DOHH2 (cell line): ENCODE results near the gene GRID1.

Source experiments
- CTCF ChIP-seq: fragments of 200-600 bp; sonication (generic); IDR thresholded peaks from one replicate; pipeline ENCODE4 v1.5.1; 2014; ENCODE audit warnings: antibody characterized with exemption, mild to moderate bottlenecking, low read depth, low read length; ENCODE audit not compliant: poor library complexity, severe bottlenecking
- EZH2phosphoT487 ChIP-seq: fragments of 200-600 bp; sonication (generic); IDR thresholded peaks from 2 replicates; pipeline ENCODE4 v1.6.1; 2017; ENCODE audit warnings: borderline replicate concordance, mild to moderate bottlenecking, antibody characterized with exemption, low read length, moderate library complexity, mixed read lengths

GRCh38 chr10:85601526-85601925 is 765.1 kb downstream of the GRID1 start:
- TF ChIP-seq CTCF (no peak), EZH2phosphoT487 (no peak)
